NOMO-1 treated with DMSO at 0.1 percent for 48 hours (cell line): ENCODE results near the gene ASB15.

Source experiments
- DNase-seq: peaks from one replicate; lab custom pipeline; 2025; ENCODE audit not compliant: unreplicated experiment; lab: John Stamatoyannopoulos, UW

The ASB15 gene

GRCh38 chr7:123594813-123595241 is 6.8 kb upstream of the ASB15 start:
- DNase-seq: no peak

DNA sequence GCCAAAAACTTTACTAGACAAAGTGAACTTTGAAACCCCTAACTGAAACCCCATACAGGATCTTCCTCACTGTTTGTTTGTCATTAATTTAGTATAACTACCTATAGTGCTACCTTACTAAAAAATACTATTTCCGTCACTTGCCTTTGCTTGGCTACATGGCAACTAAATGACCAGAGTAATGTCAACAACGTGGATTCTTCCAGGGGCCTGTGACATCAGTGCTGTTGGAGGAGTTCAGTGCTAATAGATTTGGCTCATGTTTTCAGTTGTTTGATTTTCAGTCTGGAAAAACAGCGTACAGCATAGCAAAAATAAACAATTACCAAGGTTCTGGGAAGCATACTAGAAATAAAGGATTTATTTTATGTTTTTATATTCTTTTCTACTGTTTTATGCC is 3.0 kb upstream of the ASB15 start:
- DNase-seq: no peak

DNA sequence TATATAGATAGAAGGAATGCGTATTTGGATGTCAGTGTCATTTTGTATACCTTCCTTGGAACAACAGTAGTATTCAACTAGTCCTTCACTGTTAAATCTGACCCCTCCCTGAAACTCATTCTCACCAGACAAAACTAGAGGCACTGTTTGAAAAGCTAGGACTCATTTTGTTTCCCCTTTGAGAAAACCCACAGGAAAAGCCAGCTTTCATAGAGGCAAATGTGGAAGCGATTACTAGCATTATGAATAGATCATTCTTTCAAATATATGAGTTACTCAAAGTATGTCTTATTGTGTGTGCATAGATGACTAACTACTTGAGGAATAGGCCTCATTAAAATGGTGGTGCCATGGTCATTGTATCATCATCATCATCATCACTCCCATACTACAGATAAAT is 1.9 kb upstream of the ASB15 start:
- no peak for DNase-seq

GRCh38 chr7:123600876-123601275 is 745 bp upstream of the ASB15 start:
- no peak for DNase-seq

GRCh38 chr7:123602648-123603047 is 1.0 kb downstream of the ASB15 start:
- no peak for DNase-seq

DNA sequence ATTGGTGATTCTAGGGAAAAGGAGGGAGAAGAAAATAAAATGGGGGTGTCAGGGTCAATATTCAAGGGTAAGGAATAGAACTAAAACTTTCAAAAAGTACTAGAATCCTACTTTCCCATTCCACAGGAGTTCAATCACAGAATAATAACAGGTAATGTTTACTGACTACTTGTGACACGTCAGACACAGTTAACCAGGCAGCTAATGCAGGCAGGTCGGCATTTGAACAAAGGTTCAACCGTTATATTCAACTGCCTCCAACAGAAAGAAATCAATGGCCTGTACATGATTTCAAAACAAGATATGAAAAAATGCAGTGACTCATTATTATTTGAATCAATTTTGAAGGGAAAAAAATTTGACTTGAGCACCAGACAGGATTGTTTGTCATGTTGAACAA is 3.1 kb downstream of the ASB15 start:
- DNase-seq: no peak

GRCh38 chr7:123607423-123607975 is 5.9 kb downstream of the ASB15 start:
- no peak for DNase-seq

DNA sequence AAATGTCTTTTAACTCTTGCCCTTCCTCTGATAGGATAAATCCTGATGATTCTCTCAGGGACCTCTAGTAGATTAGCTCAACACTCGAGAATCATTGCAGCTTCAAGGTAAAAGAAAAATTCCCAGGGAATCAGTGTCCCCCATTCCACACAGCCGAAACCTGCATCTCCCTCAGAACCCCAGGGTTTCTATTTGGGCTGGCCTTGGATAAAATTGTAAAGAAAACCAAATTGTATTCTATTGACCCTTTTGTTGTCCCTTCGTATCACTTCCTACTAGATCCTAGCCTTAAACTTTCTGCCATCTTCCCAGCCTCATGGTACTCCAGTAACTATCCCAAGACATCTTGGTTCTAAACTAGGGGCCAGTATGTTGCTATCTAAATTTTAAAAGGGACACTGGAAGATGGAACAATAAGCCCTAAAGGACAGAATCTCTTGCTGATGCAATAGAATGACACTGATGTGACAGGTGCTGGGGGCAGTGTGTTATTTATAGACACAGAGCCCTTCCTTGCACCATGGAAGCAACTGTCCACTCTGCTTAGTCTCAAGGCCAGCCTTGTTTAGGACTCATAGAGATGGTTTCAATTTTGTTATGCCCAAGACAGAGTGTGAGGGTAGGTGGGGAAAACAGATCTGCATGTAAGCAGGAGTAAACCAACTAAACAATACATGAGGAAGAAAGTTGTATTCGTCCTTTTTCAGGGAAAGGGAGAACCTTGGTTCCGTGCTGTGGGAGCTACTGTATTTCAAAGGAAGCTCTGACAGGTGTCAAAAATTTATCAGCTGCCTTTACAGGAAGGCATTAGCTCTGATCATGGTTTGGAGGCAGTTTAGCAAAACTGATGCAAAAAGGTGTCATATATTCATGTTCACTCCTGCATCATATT is 7.6 kb downstream of the ASB15 start:
- no peak for DNase-seq

DNA sequence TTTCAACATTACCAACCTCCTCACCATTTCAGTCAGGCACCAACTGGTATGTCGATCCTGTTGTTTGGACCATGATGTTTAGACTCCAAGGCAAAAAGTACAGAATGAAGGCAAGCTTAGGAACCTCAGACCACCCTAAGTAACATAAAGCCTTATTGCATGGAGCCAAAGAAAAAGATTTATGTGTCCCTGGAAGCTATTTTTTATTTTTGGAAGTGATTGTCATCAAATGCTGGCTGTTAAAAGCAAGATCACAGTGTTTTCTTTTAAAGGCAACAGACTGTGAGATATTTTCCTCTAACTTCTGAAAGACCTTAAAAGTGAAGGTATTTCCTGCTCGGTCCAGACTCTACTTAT is 8.2 kb downstream of the ASB15 start:
- no peak for DNase-seq

DNA sequence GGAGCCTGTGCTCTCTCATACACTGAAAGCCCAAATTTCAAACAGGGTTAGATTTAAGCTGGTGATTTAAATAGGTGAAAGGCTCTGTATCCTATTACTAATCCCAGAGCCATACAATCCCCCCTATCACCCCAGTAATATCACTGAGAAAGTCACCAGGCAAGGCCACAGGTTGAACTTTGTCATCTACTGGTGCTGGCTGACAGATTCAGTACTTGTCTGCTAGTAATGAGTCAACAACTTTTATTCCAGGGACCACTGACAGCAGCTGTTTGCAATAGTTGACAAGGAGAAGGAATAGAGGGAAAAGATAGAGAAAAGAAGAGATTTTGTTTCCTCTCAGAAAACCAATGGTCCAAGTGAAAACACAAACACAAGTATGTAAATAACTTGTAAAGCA is 10.4 kb downstream of the ASB15 start:
- no peak for DNase-seq

DNA sequence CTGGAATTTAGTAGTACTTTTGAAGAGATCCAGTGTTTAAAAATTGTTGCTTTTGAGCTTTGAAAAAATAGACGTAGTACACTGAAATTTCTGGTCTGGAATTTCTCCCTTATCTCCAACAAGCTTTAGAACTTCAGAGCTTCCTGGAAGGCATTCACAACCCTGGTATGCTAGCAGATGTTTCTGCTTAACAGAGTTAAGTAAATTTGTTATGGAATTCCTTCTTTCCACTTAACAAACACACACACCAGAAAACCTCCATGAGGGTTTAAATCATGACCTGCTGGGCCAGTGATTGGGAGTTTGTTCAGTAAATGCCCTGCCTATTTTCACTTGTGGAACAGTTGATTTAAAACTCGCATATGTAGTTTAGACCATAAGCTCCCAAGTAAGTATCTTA is 13.7 kb downstream of the ASB15 start:
- DNase-seq: no peak

- no peak for DNase-seq
Observed at GRCh38 chr7:123616223-123616622, 14.6 kb downstream of the ASB15 start.

DNA sequence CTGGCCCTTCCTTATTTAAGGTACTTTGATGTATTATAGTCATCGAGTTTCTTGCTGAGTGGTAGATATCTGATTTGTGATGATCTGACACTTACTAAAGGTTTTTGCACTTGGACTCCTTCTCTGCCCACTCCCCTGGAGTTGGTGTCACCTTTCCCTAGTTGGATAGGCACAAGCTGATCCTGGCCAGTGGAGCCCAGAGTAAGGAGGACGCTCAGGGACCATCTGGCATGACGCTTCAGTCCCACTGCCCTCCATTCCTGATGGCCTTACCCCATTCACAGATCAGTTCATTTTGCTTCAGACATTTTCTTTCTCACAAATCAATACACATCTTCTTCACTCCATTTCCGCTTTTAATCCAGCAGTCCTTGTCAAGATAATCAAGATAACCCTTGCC is 20.1 kb downstream of the ASB15 start:
- no peak for DNase-seq

DNA sequence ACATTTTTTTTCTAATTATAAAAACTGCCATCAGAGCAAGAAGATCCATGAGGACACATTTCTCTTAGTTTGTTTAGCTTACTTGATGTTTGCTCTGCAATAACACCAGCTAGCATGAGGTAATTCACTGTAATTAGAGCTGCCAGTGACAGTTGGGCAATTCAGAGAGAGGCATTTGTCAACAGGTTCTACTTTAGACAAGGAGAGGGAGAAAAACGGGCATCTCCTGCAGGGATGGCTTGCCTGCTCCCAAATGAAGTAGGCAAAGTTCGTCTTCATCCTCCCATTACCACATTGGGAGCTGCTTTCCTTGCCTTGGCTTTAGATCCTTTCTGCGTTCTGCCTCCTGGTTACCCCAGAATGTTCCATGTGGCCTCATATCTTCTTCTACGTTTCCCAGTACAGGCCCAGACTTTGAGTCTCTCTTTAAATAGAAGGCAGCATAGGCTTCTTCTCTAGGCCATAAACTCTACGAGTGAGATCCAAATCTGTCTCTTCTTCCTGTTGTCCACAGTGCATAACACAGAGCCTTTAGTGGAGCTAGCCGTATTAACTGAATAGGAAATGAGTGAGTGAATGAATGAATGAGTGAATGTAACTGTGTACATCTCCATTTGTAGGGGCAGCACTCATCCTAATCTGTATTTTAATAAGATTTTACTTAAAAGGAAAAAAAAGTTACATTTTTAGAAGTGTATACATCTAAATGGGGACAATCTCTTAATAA is 21.2 kb downstream of the ASB15 start:
- no peak for DNase-seq

DNA sequence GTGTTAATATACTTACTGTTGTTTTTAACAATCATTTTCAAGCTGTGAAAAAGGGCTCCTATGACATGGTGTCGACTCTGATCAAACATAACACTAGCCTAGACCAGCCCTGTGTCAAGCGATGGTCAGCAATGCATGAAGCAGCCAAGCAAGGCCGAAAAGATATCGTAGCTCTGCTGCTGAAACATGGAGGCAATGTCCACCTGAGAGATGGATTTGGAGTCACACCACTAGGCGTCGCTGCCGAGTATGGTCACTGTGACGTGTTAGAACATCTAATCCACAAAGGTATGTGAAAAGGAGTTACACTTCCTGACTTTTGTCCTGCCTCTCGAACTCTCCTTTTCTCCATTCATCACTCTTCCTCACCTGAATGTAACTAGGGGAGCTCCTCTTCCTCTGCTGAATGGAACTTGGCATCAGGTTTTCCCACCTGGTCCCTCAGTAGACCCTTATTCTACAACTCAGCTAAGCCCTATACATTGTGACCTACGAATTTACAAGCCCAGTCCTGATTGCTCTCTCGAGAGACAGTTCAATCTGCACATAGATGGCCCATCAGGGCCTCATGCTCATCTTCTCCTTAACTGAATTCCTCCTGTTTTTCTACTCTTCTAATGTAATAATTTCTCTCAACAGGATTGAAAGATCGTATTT is 23.0 kb downstream of the ASB15 start:
- no peak for DNase-seq

DNA sequence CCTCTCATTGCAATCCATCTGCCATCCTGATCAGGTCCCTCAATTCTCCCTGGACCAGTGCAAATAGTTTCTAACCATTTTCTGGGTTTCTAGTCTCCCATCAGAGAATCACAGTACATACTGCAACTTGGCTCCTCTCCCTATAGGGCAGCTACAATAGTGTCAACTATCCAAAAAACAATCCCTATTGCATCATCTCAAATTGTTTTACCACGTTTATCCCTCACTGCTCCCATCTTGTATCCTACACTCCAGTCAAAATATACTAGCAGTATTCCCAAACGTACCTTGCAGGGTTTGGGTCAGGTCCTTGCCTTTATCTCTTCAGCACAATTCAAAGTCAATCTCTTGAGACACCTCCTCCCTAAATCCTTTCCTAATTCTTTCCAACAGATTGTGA is 23.6 kb downstream of the ASB15 start:
- no peak for DNase-seq

DNA sequence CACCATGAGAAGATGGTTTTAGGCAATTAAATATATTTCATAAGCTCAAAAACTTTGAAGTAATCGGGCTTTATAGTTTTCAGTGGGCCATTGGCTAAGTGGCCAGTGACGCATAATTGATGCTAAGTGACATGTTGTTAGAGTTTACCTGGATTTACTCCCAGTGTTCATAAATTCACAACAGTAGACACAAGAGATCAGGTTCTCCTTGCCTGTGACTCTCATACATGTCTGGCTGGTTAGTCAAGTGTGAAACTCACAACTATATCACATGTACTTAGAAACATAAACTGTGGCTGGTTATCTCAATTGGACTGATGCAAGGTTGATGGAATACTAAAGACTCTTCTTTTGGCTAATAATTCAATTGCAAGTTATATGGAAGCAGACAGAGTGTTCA is 26.2 kb downstream of the ASB15 start:
- DNase-seq: no peak

GRCh38 chr7:123628829-123629228 is 27.2 kb downstream of the ASB15 start:
- DNase-seq: no peak

DNA sequence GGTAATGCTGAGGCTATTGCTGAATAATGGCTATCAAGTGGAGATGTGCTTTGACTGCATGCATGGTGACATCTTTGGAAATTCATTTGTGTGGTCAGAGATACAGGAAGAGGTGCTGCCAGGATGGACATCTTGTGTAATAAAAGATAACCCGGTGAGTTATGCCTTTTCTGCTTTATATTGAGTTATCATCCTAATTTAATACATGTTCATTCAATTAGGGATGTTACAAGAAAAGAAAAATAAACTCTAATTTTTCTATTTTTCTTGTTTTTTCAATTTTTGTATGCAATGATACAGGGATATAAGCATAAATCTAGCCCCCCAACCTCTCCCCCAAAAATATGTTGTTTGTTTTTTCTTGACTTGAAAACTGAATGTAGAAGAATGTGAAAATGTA is 27.7 kb downstream of the ASB15 start:
- no peak for DNase-seq

- DNase-seq: no peak
Observed at GRCh38 chr7:123632808-123633207, 31.2 kb downstream of the ASB15 start.

DNA sequence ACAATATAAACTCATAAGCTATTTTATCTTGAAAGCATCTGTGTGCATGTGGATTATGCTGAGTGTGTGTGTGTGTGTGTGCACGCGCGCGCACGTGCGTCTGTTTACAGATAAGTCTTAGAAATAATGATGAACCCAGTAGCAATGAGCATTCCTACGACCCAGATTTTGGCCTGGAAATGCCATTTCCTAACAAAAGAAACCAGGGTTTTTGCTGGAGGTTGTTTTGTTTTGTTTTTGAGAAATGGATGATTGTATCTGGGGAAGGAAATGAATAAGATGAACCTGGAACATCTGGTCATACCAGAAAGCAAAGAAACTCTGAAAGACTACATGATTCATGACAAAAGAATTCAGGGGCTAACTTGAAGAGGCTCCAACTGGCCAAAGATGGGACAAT is 31.9 kb downstream of the ASB15 start:
- DNase-seq: no peak
